Ramos (cell line): ENCODE measurements around the gene PDE6D.

Source experiments
- in situ Hi-C: fragments of 300-500 bp; cut with MboI; formaldehyde crosslinking; loops from one replicate; pipeline ENCODE4 v1.14.3; 2022; ENCODE audit warnings: low sequenced_read_pairs; ENCODE audit not compliant: unreplicated experiment

Gene PDE6D

DNA sequence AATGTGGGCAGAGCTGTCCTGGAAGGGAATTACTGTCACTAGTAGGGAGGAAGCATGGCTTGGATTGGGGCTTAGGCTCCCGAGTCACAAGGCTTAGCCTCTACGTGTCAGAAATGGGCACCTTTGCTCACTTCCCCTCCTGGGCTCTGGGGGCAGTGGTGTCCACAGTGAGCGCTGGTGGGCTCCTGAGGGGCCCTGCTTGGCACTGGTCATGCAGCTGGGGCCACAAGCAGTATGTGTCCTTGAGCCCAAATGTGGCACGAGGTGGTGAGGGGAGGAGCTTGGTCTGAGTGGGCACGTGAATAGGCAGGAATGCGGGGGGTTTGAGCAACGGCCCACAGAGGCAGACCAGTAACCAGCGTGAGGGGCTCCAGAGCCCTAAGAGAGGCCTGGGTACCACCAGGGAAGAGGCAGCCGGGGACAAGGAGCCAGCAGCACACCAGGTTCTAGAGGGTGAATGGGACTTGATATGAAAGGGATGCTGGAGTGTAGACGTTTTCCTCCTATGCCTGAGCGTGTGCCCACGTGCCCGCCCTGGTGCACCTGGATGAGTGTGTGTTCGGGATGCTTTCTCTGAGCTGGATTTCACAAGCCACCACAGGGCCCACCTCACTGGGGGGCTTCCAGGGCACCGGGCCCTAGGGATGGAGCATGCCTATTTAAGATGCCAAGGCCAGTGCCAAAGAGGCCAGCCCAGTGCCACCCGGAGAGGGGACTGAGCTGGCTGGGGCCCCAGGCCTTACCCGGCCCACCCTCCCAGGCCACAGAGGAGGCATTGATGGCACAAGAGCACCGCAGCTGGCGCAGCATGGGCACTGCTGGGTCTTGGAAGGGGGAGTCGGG lies 95.5 kb downstream of the PDE6D start:
- in situ Hi-C loops: no loop called here

DNA sequence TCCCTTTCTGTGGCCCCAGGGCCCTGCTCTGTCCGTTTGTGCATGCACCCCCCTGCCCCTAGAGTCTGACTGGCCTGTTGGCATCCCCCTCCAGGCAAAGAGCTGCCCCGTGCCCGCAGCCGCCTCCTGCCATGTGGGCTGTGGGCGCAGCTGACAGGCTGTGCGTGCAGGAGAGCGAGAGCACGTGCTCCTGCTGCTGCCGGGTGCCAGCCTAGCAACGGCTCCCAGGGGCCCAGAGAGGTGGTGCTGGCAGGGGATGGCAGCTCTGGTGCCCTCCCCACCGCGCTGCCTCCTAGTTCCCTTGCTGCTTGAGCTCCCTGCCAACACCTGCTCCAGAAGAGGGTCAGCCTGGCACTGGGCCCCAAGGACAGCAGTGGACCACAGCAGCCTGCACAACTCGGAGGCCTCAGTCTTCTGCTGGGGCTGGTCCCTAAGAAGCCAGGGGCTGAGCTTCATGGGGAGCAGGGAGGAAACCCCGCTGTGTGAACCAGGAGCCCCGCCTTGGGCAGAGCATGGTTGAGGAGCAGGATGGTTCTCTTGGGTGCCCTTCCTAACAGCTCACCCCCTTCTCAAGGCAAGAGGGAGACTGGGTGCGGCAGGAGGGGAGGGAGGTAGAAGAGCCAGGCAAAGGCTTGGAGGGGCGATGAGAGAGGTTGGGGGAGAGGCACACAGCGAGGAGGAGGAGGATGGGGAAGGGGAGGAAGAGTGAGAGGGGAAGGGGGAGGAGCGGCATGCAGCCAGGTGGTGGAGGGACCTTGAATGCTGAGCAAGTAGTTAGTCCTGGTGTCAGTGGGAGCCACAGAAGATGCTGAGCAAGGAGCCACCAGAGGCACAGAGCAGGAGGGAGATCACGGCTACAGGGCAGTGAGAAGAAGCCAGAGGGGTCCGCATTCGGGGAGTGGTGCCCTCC lies 96.5 kb downstream of the PDE6D start:
- in situ Hi-C loops: no loop called here

DNA sequence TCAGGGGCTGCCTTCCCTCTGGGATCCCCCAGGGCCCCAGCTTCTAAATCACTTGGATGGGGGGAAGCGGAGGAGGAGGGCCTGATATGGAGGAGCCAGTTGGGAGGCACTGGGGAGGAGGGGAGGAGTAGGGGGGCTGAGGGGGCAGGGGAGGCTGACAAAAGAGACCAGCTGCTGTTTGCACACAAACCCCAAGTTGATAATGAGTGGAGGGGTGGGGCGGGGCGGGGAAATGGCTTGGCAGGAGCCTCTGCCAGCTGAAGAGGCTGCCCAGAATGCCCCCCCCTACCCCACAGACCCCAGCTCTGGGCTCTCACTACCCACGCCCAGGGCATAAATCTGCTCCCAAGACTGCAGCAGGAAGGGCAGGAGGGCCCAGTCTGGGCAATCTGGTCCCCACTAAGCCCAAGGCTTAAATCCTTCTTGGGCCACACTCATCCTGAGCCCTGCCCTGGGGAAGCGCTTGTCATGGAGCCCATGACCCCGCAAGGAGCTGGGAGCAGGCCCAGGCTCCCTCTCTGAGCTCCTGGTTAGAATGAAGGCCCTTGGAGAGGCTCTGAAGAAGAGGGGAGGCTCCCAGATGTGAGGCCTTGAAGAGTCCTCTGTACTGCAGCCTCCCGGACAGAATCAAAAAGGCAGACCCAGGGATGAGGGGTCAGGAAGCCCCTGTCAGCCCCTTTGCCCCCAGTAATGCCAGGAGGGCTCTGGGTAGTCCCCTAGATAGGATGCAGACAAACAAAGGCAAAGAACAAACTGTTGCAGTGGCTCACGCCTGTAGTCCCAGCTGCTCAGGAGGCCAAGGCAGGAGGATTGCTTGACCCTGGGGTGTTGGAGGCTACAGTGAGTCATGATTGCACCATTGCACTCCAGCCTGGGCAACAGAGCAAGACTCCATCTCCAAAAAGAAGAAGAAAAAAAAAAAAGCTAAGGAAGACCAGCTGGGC lies 97.5 kb downstream of the PDE6D start:
- in situ Hi-C loops: no loop called here

DNA sequence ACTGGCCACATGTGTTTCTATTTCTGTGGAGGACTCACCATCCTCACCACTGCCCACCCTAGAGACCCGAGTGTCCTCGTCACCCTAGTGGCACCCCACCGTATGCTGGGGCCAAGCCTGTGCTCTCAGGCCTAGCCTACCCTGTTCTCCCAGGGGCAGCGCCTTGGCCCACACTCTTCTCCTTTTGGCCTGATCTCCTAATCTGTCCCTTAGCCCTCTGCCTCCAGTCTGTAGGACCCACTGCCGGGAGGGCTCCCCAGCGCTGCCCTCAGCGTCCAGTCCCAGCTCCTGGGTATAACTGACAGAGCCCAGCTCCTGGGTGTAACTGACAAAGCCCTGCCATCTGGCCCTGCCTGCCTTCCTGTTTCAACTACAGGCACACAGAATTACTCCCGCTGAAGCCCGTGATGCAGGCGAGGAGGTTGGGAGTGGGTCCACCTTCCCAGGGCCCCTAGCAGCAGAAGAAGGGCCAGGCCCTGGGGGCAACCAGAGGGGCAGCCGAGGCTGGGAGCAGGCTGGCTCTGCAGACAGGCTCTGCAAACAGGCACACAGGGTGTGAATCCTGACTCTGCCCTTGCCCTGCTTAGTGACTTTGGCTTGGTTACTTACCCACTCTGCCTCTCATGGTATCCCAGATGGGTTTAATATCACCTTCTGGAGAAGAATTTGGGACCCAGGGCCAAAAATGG lies 98.3 kb downstream of the PDE6D start:
- in situ Hi-C loops: no loop called here
